Mesendoderm (in vitro differentiated cells): ENCODE results near the gene WFIKKN1.
A peak's percentile ranks its signal among the peaks of the same experiment; 100 is the strongest.

Source experiments
- DNase-seq: peaks from one replicate; pipeline ENCODE4 v3.0.0; 2013
- H2AK5ac ChIP-seq: 2 replicates; pipeline ENCODE4 v1.6.1; 2013; ENCODE audit warnings: low read length, inconsistent platforms
- H2BK120ac ChIP-seq: 2 replicates; pipeline ENCODE4 v1.6.1; 2013; ENCODE audit warnings: low read depth, mild to moderate bottlenecking, low read length, moderate library complexity, mixed read lengths
- H2BK15ac ChIP-seq: replicated peaks from 2 replicates; pipeline ENCODE4 v1.6.1; 2013; ENCODE audit warnings: low read depth, mild to moderate bottlenecking, moderate library complexity
- H2BK5ac ChIP-seq: 2 replicates; pipeline ENCODE4 v1.6.1; 2013; ENCODE audit warnings: low read length, inconsistent platforms
- H3K18ac ChIP-seq: 2 replicates; pipeline ENCODE4 v1.6.1; 2013; ENCODE audit warnings: mild to moderate bottlenecking, low read length, mixed read lengths
- H3K23ac ChIP-seq: one replicate; pipeline ENCODE4 v1.6.1; 2013; ENCODE audit warnings: low read length
- H3K27ac ChIP-seq: 2 replicates; pipeline ENCODE4 v1.5.1; 2013; ENCODE audit warnings: low read depth, mild to moderate bottlenecking, inconsistent platforms, low read length, moderate library complexity
- H3K27me3 ChIP-seq: 2 replicates; pipeline ENCODE4 v1.6.1; 2013; ENCODE audit warnings: low read length, control low read depth, mild to moderate bottlenecking, inconsistent platforms; ENCODE audit not compliant: insufficient read depth, poor library complexity
- H3K36me3 ChIP-seq: 2 replicates; pipeline ENCODE4 v1.6.1; 2013; ENCODE audit warnings: low read length, inconsistent platforms; ENCODE audit not compliant: control insufficient read depth, insufficient read depth
- H3K4ac ChIP-seq: one replicate; pipeline ENCODE4 v1.6.1; 2013; ENCODE audit warnings: low read depth, mild to moderate bottlenecking, low read length, moderate library complexity
- H3K4me1 ChIP-seq: 2 replicates; pipeline ENCODE4 v1.6.1; 2013; ENCODE audit warnings: low read depth, low read length, inconsistent platforms; ENCODE audit not compliant: control insufficient read depth
- H3K4me2 ChIP-seq: 2 replicates; pipeline ENCODE4 v1.6.1; 2013; ENCODE audit warnings: low read length
- H3K4me3 ChIP-seq: 2 replicates; pipeline ENCODE4 v1.5.1; 2013; ENCODE audit warnings: mild to moderate bottlenecking, low read length
- H3K56ac ChIP-seq: one replicate; pipeline ENCODE4 v1.6.1; 2013; ENCODE audit warnings: low read length
- H3K79me1 ChIP-seq: 2 replicates; pipeline ENCODE4 v1.6.1; 2013; ENCODE audit warnings: low read length, inconsistent platforms
- H3K79me2 ChIP-seq: 2 replicates; pipeline ENCODE4 v1.6.1; 2013; ENCODE audit warnings: mild to moderate bottlenecking, low read length; ENCODE audit not compliant: control insufficient read depth, insufficient read depth
- H3K9ac ChIP-seq: 2 replicates; pipeline ENCODE4 v1.6.1; 2013; ENCODE audit warnings: low read length, inconsistent platforms
- H4K5ac ChIP-seq: one replicate; pipeline ENCODE4 v1.6.1; 2013; ENCODE audit warnings: low read length
- H4K8ac ChIP-seq: one replicate; pipeline ENCODE4 v1.6.1; 2013; ENCODE audit warnings: low read depth, mild to moderate bottlenecking, control low read depth, low read length, moderate library complexity
- WGBS: extraction: QIAGEN DNeasy Blood & Tissue Kit; methylation state at CpG from one replicate; pipeline ENCODE4 v1.1.7; 2013; ENCODE audit warnings: low lambda C conversion rate, missing lambda C conversion rate; ENCODE audit not compliant: insufficient coverage; ENCODE audit errors: extremely low coverage; 5-methylcytosine and 5-hydroxymethylcytosine counted together

Gene WFIKKN1

GRCh38 chr16:634996-635395 lies 4.2 kb downstream of the WFIKKN1 start:
- no peak overlapping the region for H3K23ac ChIP-seq
- no peak overlapping the region for H3K18ac ChIP-seq
- H2BK5ac ChIP-seq = no peak overlapping the region
- H3K27me3 ChIP-seq = no peaks in the 10 kb centered on the region
- peaks cover 8% of the 10 kb centered on the region for H3K4me1 ChIP-seq
- H3K79me1 ChIP-seq = peaks cover 2% of the 10 kb centered on the region
- no peak overlapping the region for H2BK120ac ChIP-seq
- H2BK15ac ChIP-seq = no peak overlapping the region
- H3K4me3 ChIP-seq = no peak overlapping the region
- no peak overlapping the region for H3K4ac ChIP-seq
- no peaks in the 10 kb centered on the region for H3K36me3 ChIP-seq
- H3K4me2 ChIP-seq = no peak overlapping the region
- H3K27ac ChIP-seq = no peak overlapping the region
- H3K9ac ChIP-seq = no peak overlapping the region
- peak overlapping the region; percentile 99 for H3K56ac ChIP-seq
- DNase-seq = no peak
- no peak overlapping the region for H4K8ac ChIP-seq
- H3K79me2 ChIP-seq = no peaks in the 10 kb centered on the region
- H2AK5ac ChIP-seq = no peak overlapping the region
- no peak overlapping the region for H4K5ac ChIP-seq
- WGBS = no CpG with 5 or more reads among the region's 7 CpGs

GRCh38 chr16:635573-636205 lies 4.9 kb downstream of the WFIKKN1 start:
- peak overlapping the region; percentile 97 for H3K23ac ChIP-seq
- H3K36me3 ChIP-seq = no peaks in the 10 kb centered on the region
- no peak overlapping the region for H2BK5ac ChIP-seq
- H2BK120ac ChIP-seq = no peak overlapping the region
- H3K27me3 ChIP-seq = no peaks in the 10 kb centered on the region
- H2BK15ac ChIP-seq = no peak overlapping the region
- DNase-seq = no peak
- peak overlapping the region; percentile 50 for H3K4ac ChIP-seq
- H4K5ac ChIP-seq = no peak overlapping the region
- H3K4me3 ChIP-seq = peak overlapping the region; percentile 89
- H3K18ac ChIP-seq = peak overlapping the region; percentile 5
- peak overlapping the region; percentile 99 for H3K56ac ChIP-seq
- H3K9ac ChIP-seq = peak overlapping the region; percentile 94
- no peak overlapping the region for H3K27ac ChIP-seq
- peaks cover 3% of the 10 kb centered on the region for H3K4me1 ChIP-seq
- H2AK5ac ChIP-seq = no peak overlapping the region
- peaks cover 2% of the 10 kb centered on the region for H3K79me1 ChIP-seq
- no peak overlapping the region for H4K8ac ChIP-seq
- no CpG with 5 or more reads among the region's 55 CpGs for WGBS
- H3K4me2 ChIP-seq = peak overlapping the region; percentile 73
- no peaks in the 10 kb centered on the region for H3K79me2 ChIP-seq

GRCh38 chr16:636206-637080 lies 5.7 kb downstream of the WFIKKN1 start, which contains the start of gene METTL26:
Gene METTL26 (minus strand): TSS chr16:636305. CDS start chr16:636290, 15 bp downstream.
- H2BK15ac ChIP-seq = no peak within 1 kb of the TSS
- no peaks in the 10 kb centered on the region for H3K27me3 ChIP-seq
- H3K4me2 ChIP-seq = peak within 1 kb of the TSS; percentile 73
- H4K5ac ChIP-seq = no peak within 1 kb of the TSS
- no peak within 1 kb of the TSS for H2BK5ac ChIP-seq
- H3K23ac ChIP-seq = peak within 1 kb of the TSS; percentile 97
- peak within 1 kb of the TSS; percentile 5 for H3K18ac ChIP-seq
- H3K56ac ChIP-seq = peak within 1 kb of the TSS; percentile 99
- peak within 1 kb of the TSS; percentile 50 for H3K4ac ChIP-seq
- peak within 1 kb of the TSS; percentile 89 for H3K4me3 ChIP-seq
- no peaks in the 10 kb centered on the region for H3K36me3 ChIP-seq
- DNase-seq = peak; percentile 97
- peaks cover 3% of the 10 kb centered on the region for H3K4me1 ChIP-seq
- no peak within 1 kb of the TSS for H2AK5ac ChIP-seq
- H3K9ac ChIP-seq = peak within 1 kb of the TSS; percentile 94
- no CpG with 5 or more reads among the region's 91 CpGs for WGBS
- no peak within 1 kb of the TSS for H2BK120ac ChIP-seq
- H3K27ac ChIP-seq = peak within 1 kb of the TSS; percentile 52
- H4K8ac ChIP-seq = no peak within 1 kb of the TSS
- peaks cover 2% of the 10 kb centered on the region for H3K79me1 ChIP-seq
- no peaks in the 10 kb centered on the region for H3K79me2 ChIP-seq

GRCh38 chr16:637081-638018 lies 6.6 kb downstream of the WFIKKN1 start:
- no peak overlapping the region for H3K4ac ChIP-seq
- H3K27me3 ChIP-seq = no peaks in the 10 kb centered on the region
- H3K23ac ChIP-seq = peak overlapping the region; percentile 51
- H4K5ac ChIP-seq = no peak overlapping the region
- H2BK5ac ChIP-seq = no peak overlapping the region
- WGBS = no CpG with 5 or more reads among the region's 53 CpGs
- H3K79me2 ChIP-seq = no peaks in the 10 kb centered on the region
- peak; percentile 56 for DNase-seq
- H3K27ac ChIP-seq = no peak overlapping the region
- peak overlapping the region; percentile 59 for H3K9ac ChIP-seq
- H3K36me3 ChIP-seq = no peaks in the 10 kb centered on the region
- peaks cover 2% of the 10 kb centered on the region for H3K79me1 ChIP-seq
- no peak overlapping the region for H4K8ac ChIP-seq
- H2AK5ac ChIP-seq = no peak overlapping the region
- H2BK15ac ChIP-seq = no peak overlapping the region
- H3K4me3 ChIP-seq = peak overlapping the region; percentile 24
- H2BK120ac ChIP-seq = no peak overlapping the region
- H3K56ac ChIP-seq = peak overlapping the region; percentile 84
- peaks cover 3% of the 10 kb centered on the region for H3K4me1 ChIP-seq
- H3K18ac ChIP-seq = no peak overlapping the region
- H3K4me2 ChIP-seq = peak overlapping the region; percentile 74

GRCh38 chr16:638034-638543 lies 7.3 kb downstream of the WFIKKN1 start:
- peaks cover 3% of the 10 kb centered on the region for H3K4me1 ChIP-seq
- H4K5ac ChIP-seq = no peak overlapping the region
- no peak for DNase-seq
- no peaks in the 10 kb centered on the region for H3K79me2 ChIP-seq
- H3K4ac ChIP-seq = no peak overlapping the region
- H3K9ac ChIP-seq = no peak overlapping the region
- H2BK15ac ChIP-seq = no peak overlapping the region
- H3K27ac ChIP-seq = no peak overlapping the region
- H3K18ac ChIP-seq = no peak overlapping the region
- no peak overlapping the region for H2AK5ac ChIP-seq
- H3K79me1 ChIP-seq = peaks cover 2% of the 10 kb centered on the region
- H3K4me2 ChIP-seq = no peak overlapping the region
- H3K4me3 ChIP-seq = no peak overlapping the region
- H3K56ac ChIP-seq = no peak overlapping the region
- peak overlapping the region; percentile 51 for H3K23ac ChIP-seq
- no peak overlapping the region for H2BK5ac ChIP-seq
- no peaks in the 10 kb centered on the region for H3K27me3 ChIP-seq
- H2BK120ac ChIP-seq = no peak overlapping the region
- H4K8ac ChIP-seq = no peak overlapping the region
- no peaks in the 10 kb centered on the region for H3K36me3 ChIP-seq
- WGBS = no CpG with 5 or more reads among the region's 15 CpGs
